Heart left ventricle (tissue), 16 donors: ENCODE data around the gene CSMD2. TPM values are rescaled to one million over a fixed set of nuclear protein-coding genes. Genes with fewer than 3 reads are reported as not detected.

Source experiments
- ATAC-seq, 4 donors: fragments of 200-7000 bp; cut with Tn5 transposase; one replicate each; pipeline ENCODE4 v1.9.1; 2020 to 2022; ENCODE audit warnings: moderate library complexity in 4 of 4, mild to moderate bottlenecking in 3 of 4, moderate number of reproducible peaks in 1 of 4
- DNase-seq, 5 donors: peaks; one replicate each; pipeline ENCODE4 v3.0.0-alpha.2; 2020
- H3K27ac ChIP-seq, 12 donors: fragments of 200-600 bp; sonication (generic) in 4 of 12; one replicate each; pipeline versions ENCODE4 v1.5.0 to v1.8.0; 2016 to 2022; ENCODE audit warnings: mild to moderate bottlenecking in 2 of 12
- H3K27me3 ChIP-seq, 9 donors: fragments of 200-600 bp; sonication (generic) in 2 of 9; one replicate each; pipeline versions ENCODE4 v1.5.1 to v1.8.0; 2016 to 2022; ENCODE audit warnings: mild to moderate bottlenecking in 3 of 9
- H3K36me3 ChIP-seq, 9 donors: fragments of 200-600 bp; sonication (generic) in 2 of 9; one replicate each; pipeline versions ENCODE4 v1.5.0 to v1.8.0; 2018 to 2022; ENCODE audit warnings: mild to moderate bottlenecking in 2 of 9
- H3K4me1 ChIP-seq, 12 donors: fragments of 200-600 bp; sonication (generic) in 4 of 12; one replicate each; pipeline versions ENCODE4 v1.5.0 to v1.8.0; 2016 to 2022; ENCODE audit warnings: mild to moderate bottlenecking in 3 of 12
- H3K4me3 ChIP-seq, 12 donors: fragments of 200-600 bp; sonication (generic) in 4 of 12; one replicate each; pipeline versions ENCODE4 v1.5.0 to v1.8.0; 2017 to 2022; ENCODE audit warnings: mild to moderate bottlenecking in 9 of 12, moderate library complexity in 4 of 12
- H3K9me3 ChIP-seq, 12 donors: fragments of 200-600 bp; sonication (generic) in 4 of 12; one replicate each; pipeline versions ENCODE4 v1.5.0 to v1.8.0; 2016 to 2022; ENCODE audit warnings: mild to moderate bottlenecking in 1 of 12
- CTCF ChIP-seq, 12 donors: fragments of 200-600 bp; sonication (generic) in 4 of 12; IDR thresholded peaks; one replicate each; pipeline versions ENCODE4 v1.5.0 to v1.8.0; 2018 to 2022; ENCODE audit warnings: antibody characterized with exemption in 12 of 12, mild to moderate bottlenecking in 5 of 12
- POLR2A ChIP-seq, 2 donors: fragments of 450-650 bp; IDR thresholded peaks; one replicate each; pipeline ENCODE4 v1.6.1; 2017; ENCODE audit warnings: antibody characterized with exemption in 2 of 2, mild to moderate bottlenecking in 2 of 2, moderate library complexity in 2 of 2
- WGBS, 4 donors: extraction: QIAGEN DNeasy Blood & Tissue Kit in 2 of 4; methylation state at CpG; one replicate each; pipeline versions ENCODE4 v1.1.5 to v1.1.7; 2013 to 2018; 5-methylcytosine and 5-hydroxymethylcytosine counted together
- intact Hi-C, 10 donors: fragments of 100-400 bp; cut with DNase I; formaldehyde crosslinking; loops; one replicate each; pipeline versions ENCODE4 v1.11.1 to v1.14.2; 2022
- polyA plus RNA-seq, 2 donors: library from polyadenylated mRNA; stranded (reverse); fragments of 200-250 nt; gene quantifications; one replicate each; pipeline ENCODE4 v1.2.3, GENCODE V29; 2013
- total RNA-seq, 9 donors: library from RNA; depleted of rRNA in 2 of 9; stranded (reverse); fragments of >200 nt in 2 of 9; fragmentation: NEBNext Ultra II Directional in 3 of 9; extraction: Animal tissue kit (Norgen Biotek cat#: 25700) in 3 of 9; gene quantifications; one replicate each; pipeline versions ENCODE4 v1.1.0 to v1.2.4, GENCODE V29; 2016 to 2023
- donor health status: ischemic (EF 13 %, LVEDD 7.1; RV severe dilation, severe dysfunction).
- donor health status: healthy with polysubstance abuse.
- donor health status: DM: no; HTN: yes; CAD: no.
- donor health status: DM: no; HTN: no; CAD: no.
- donor health status: ischemic (EF 25% LVEDD 6.9; RV normal size, moderate dysfunction).
- donor health status: ischemic (EF 25% LVEDD 5.7; RV mildly dilated, moderate dysfunction).
- donor health status: healthy.
- donor health status: DM: yes; HTN: yes; CAD: no.
- donor health status: ischemic (EF 35%, LVEDD 5.7; RV mildly dilated, moderate dysfunction).
- donor health status: nonischemic (EF 11% LVEDD 7.7; RV severe dilation, severe dysfunction).
- donor health status: DM: yes; HTN: yes; CAD: no.
- donor health status: PGD.
- donor health status: ischemic (EF 29% LVEDD 5.4; RV normal size, mild dysfunction).
- donor health status: nonischemic (EF 23%, LVEDD 6.1; RV moderate dilation, normal function).

Gene CSMD2
- total and polyA plus RNA-seq, 11 donors: 0.02 to 0.79 (median 0.22) TPM

DNA sequence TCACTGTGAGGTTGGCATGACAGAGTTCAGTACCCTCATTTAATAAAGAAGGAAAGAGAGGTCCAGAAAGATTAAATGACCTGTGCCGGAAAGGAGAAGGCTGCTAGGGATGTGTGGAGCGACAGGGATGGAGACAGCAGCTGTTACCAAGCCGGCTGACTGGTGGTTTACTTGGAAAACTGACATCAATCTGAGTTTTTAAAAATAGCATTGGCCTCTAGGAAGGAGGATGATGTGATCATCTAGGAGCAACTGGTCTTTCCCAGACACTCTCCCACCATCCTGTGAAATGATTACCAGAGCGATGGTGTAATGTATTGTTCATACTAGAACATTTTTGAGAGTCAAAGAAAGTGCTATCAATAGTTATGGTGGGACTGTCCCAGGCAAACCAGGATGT is 538.2 kb downstream of the CSMD2 start:
- Histone ChIP-seq H3K36me3 (no peaks in the 10 kb centered on the region), H3K4me3 (no peak overlapping the region), H3K9me3 (no peaks in the 10 kb centered on the region), H3K27ac (no peak overlapping the region), H3K27me3 (peaks cover 0 to 21% (median 0%) of the 10 kb centered on the region in 9 donors), H3K4me1 (peaks cover 0 to 4% (median 0%) of the 10 kb centered on the region in 12 donors)
- TF ChIP-seq CTCF (IDR thresholded peaks at IDR 0.05) (no peak), POLR2A (IDR thresholded peaks at IDR 0.05) (no peak)
- DNase-seq (no peak), ATAC-seq (peak in 2 of 4 donors; percentile 22 to 54)
- 46 to 57% (median 51%) methylated on average over 4 of the region's 4 CpGs for WGBS, 4 donors
- intact Hi-C loops: no loop called here

GRCh38 chr1:33624991-33625870 is 539.8 kb downstream of the CSMD2 start:
- ATAC-seq (no peak), DNase-seq (no peak)
- Histone ChIP-seq H3K36me3 (no peaks in the 10 kb centered on the region), H3K27ac (no peak overlapping the region), H3K4me1 (peaks cover 0 to 4% (median 0%) of the 10 kb centered on the region in 12 donors), H3K27me3 (peaks cover 0 to 11% (median 0%) of the 10 kb centered on the region in 9 donors), H3K9me3 (no peaks in the 10 kb centered on the region), H3K4me3 (no peak overlapping the region)
- 89 to 96% (median 92%) methylated on average over 33 to 35 of the region's 35 CpGs for WGBS, 4 donors
- intact Hi-C loops: no loop called here
- TF ChIP-seq POLR2A (IDR thresholded peaks at IDR 0.05) (no peak), CTCF (IDR thresholded peaks at IDR 0.05) (peak in 2 of 12 donors; percentile 12 to 14)

GRCh38 chr1:33624261-33624990 is 540.6 kb downstream of the CSMD2 start:
- H3K36me3 ChIP-seq: no peaks in the 10 kb centered on the region
- no peak for TF ChIP-seq POLR2A (IDR thresholded peaks at IDR 0.05)
- TF ChIP-seq CTCF (IDR thresholded peaks at IDR 0.05): no peak
- no peaks in the 10 kb centered on the region for H3K9me3 ChIP-seq
- no peak overlapping the region for H3K27ac ChIP-seq
- ATAC-seq: no peak
- peaks cover 0 to 11% (median 0%) of the 10 kb centered on the region in 9 donors for H3K27me3 ChIP-seq
- H3K4me1 ChIP-seq: peaks cover 0 to 4% (median 0%) of the 10 kb centered on the region in 12 donors
- H3K4me3 ChIP-seq: no peak overlapping the region
- DNase-seq: no peak
- 93 to 97% (median 95%) methylated on average over 16 to 25 of the region's 25 CpGs for WGBS, 4 donors
- intact Hi-C loops: no loop called here

DNA sequence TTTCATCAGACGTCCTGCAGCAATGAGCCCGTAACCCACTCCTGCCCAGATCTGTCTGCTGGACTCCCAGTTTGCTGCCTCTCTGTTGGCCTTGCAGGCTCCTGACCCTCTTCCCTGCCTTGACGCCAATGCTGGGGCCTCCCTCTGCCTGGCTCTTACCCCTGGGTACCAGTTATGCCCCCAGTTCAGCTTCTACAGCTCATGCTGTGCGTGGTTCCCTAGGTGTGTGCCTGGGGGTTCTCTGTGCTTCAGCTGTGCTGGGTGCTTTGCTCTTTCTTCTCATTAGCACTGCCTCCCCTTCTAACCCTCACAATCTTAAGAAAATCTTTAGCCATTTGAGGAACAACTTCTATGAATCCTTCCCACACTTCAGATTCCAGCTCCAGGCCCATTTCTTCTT is 541.2 kb downstream of the CSMD2 start:
- DNase-seq: no peak
- WGBS, 4 donors: 82 to 93% (median 85%) methylated on average over 3 to 4 of the region's 4 CpGs
- intact Hi-C loops: no loop called here

More for the DNA sequence above, 541.2 kb downstream of the CSMD2 start:
- Histone ChIP-seq H3K27me3 (peaks cover 0 to 7% (median 0%) of the 10 kb centered on the region in 9 donors), H3K4me3 (no peak overlapping the region), H3K4me1 (peaks cover 0 to 4% (median 0%) of the 10 kb centered on the region in 12 donors), H3K36me3 (no peaks in the 10 kb centered on the region), H3K27ac (no peak overlapping the region), H3K9me3 (no peaks in the 10 kb centered on the region)
- ATAC-seq: no peak
- TF ChIP-seq POLR2A (IDR thresholded peaks at IDR 0.05): no peak
- no peak for TF ChIP-seq CTCF (IDR thresholded peaks at IDR 0.05)
